ENCODE results near the gene F11.
"Not testable (repeated sequence)": the region's sequence is repeated elsewhere in the genome, so short reads cannot be mapped to it uniquely, and the experiment has no call there.

F11 gene

DNA sequence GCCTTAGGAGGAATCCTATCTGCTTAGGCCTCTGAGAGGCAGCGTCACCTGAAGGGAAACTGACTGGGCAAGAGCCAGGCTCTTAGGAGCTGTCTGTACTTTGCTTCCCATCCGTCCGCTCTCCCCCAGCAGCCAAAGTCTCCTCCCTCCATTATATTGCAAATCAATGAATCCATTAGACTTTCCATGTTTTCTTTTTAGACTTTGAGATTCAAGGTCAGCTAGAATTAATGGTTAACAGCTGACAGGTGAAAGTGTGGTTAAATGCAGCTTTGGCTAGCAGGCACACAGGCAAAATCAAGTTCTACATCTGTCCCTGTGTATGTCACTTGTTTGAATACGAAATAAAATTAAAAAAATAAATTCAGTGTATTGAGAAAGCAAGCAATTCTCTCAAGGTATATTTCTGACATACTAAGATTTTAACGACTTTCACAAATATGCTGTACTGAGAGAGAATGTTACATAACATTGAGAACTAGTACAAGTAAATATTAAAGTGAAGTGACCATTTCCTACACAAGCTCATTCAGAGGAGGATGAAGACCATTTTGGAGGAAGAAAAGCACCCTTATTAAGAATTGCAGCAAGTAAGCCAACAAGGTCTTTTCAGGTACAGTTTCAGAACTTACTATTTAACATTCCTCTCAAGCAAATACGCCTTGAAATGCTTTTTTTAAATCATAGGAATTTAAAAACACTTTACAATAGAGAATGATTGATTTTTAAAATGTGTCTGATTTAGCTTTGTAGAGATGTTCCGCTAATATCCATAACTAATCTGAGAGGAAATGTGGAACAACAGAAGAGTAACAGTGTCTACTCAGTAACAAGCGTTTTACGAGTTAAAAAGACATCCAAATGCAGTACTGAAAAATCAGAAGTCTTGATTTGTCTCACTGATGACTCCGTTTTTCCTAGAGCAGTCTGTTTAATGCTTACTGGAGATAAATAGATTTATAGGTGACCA is at the start of gene F11:
Gene F11, plus strand, starts transcription at position 507 of the 970 bp plus-strand sequence. CDS start 948 bp downstream, outside the sequence.
- no peak for DNase-seq (ENCODE audit: low read depth)

DNA sequence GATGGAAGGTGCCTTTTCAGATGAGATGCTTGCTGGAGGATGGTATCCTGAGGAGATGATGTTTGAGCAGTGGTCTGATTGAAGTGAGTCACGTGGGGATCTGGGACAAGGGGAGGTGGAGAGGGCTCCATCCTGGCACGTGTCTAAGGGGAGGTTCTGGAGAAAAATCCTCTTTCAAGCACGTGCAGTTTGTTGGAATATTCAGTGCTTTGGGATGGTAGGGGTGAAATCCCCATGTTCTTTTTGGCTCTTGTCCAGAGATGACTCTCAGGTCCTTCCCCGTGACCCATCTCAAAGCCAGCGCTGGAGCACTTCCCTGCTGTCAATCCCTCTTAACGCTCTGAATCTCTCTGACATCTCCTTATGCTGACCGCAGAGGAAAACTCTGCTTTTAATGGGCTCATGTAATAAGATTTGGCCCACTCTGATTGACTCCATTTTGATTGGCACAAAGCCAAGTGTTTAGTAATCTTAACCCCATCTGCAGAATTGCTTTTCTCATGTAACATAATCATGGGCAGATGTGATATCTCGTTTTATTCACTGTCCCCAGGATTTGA is 49.4 kb upstream of the F11 start:
- DNase-seq (ENCODE audit: low read depth), result peak; percentile 4

DNA sequence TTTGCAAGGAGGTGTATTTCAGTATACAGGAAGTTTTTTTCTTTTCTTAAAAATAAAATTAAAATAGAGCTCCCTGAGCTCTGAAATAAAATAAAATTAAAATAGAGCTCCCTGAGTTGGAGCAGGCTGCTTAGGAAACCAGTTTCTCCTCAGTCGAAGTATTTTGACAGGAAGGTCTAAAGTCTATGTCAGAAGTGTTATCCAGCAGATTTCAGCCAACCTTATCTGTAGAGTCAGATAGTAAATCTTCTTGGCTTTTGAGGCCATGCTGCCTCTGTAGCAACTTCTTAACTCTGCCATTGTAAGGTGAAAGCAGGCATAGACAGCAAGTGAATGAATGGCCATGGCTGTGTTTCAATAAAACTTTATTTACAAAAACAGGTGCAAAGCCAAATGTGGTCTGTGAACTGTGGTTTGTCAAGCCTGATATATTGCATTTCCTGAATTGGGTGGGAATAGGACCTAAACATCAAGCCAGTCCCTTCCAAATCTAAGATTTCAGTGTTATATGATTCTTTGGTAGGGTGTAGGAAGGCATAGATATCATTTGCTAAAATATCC is 48.2 kb upstream of the F11 start:
- no peak for DNase-seq (ENCODE audit: low read depth)

DNA sequence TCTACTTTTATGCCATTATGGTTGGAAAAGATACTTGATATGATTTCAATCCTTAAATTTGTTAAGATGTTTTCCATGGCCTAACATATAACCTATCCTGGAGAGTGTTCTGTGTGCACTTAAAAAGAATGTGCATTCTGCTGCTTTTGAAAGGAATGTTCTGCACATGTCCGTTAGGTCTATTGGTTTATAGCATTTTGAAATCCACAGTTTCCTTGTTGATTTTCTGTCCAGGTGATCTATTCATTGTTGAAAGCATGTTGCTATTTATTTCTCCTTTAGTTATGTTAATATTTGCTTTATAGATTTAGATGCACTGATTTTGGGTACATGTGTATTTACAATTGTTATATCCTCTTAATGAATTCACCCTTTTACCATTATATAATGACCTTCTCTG is 44.4 kb upstream of the F11 start:
- no peak for DNase-seq (ENCODE audit: low read depth)

DNA sequence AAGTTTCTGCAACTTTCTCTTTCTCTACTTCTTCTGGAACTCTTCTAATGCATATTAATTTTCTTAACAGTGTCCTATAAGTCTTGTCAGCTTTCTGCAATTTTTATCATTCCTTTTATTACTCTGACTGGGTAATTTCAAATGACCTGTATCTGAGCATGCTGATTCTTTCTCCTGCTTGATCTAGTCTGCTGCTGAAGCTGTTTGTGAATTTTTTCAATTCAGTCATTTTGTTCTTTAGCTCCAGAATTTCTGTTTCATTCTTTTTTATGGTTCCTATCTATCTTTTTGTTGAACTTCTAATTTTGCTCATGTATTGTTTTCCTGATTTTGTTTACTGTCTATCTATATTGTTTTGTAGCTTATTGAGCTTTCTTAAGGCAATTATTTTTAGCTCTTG is 40.1 kb upstream of the F11 start:
- DNase-seq (ENCODE audit: low read depth), result no peak

DNA sequence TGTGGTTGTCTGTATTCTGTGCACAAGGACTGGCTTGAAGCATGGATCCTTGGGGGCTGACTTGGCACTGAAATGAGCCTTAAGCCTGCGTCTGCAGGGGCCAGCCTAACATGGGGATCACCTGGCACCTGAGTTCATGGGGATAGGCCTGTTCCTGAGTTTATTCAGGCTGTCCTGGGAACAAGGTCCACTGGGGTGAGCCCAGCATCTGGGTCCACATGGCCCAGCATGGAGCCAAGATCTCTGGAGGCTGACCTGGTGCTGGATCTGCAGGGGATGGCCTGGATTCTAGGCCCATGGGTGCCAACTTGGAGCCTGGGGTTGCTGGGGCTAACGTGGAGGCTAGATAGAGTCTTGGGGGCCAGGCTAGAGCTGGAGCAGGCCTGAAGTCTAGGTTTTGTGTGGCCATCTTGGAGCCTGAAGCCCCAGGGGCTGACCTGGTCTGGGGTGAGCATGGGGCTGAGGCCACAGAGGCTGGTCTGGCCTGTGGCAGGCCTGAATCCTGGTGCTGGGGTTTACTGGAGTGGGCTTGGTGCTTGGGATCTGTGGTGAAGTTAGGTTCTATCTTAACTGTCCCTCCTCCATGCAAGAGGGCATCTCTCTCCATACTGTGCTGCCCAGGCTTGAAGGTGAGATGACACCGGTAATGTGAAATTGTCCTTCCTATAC is 39.3 kb upstream of the F11 start:
- no peak for DNase-seq (ENCODE audit: low read depth)

DNA sequence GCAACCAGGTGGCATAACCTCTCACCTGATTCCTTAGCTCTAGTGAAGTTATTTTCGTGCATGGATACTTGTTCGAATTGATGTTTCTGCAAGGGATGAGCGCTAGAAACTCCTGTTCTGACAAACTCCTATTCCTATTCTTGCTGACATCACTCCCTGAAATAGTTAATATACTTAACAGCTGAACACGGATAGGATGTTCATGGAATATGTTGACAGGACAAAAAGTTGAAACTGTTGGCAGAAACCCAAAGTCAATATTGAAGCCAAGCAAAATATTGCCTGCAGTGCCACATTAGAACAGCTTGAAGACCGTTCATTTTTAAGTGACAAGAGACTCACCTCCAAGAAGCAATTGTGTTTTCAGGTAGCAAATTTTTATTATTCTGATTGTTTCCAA is 38.8 kb upstream of the F11 start, which contains the start of gene KLKB1:
Gene KLKB1, plus strand, starts transcription at position 287 of the 400 bp plus-strand sequence. CDS start 689 bp downstream, outside the sequence.
- DNase-seq (ENCODE audit: low read depth), result no peak

DNA sequence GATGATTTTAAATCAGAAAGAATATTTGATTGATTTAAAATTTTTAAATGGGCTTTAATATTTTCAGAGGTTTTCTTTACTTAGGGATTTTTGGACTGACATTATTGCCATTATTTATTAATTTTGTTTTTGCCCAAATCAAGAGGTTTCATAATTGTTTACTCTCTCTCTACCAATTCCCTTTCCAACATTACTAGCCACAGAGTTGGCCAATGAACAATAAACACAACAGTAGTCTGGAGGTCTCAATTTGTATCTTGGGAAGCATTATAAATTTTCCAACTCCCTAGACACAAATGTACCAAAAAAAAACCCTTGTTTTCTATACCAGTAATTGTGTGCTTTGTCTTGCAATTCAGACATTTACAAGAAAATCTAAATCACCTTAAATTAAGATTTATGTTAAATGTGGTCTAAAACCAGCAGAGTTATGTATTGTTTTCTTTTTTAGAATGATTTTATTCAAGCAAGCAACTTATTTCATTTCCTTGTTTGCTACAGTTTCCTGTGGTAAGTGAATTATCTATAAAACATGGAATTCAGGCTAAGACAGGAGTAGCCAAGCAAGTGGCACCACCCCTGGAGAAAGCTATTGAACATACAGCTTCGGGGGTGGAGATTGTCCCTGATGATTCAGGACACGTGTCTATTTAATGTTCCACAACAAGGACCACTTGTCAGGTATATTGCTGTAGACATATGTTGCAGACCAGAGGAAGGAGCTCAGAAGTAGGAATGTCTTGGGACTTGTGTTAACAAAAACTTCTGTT is 38.1 kb upstream of the F11 start:
- DNase-seq (ENCODE audit: low read depth), result no peak

DNA sequence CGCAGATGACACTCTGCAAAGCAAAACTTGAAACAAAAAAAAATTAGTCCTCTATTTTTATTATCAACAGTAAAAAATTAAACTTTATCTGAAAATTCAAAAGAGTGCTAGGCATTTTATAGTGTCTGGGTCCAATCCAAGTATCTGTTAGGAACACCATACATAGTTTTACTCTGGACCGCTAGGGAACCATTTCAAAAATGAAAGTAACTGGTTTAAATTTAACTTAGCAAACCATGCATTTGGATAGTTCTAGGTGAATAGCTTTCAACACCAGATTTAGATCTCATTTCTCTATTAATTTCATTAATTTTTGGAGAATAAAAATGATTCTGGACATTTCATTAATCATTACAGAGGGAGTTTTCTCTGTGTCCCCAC is 37.5 kb upstream of the F11 start:
- no peak for DNase-seq (ENCODE audit: low read depth)

DNA sequence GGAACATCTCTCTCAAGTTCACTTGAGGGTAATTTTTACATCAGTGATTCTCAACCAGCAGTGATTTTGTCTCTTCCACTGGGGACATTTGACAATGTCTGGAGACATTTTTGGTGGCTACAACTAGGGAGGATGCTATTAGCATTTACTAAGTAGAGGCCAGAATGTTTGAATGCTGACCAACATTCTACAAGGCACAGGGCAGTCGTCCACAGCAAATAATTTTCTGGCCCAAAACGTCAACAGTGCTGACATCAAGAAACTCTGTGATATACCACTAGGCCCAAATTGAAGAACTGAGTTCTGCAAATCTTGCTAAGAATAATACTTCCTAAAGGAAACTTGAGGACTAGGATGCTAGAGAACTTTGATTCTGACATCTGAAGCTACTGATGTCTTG is 31.6 kb upstream of the F11 start:
- DNase-seq (ENCODE audit: low read depth), result no peak

DNA sequence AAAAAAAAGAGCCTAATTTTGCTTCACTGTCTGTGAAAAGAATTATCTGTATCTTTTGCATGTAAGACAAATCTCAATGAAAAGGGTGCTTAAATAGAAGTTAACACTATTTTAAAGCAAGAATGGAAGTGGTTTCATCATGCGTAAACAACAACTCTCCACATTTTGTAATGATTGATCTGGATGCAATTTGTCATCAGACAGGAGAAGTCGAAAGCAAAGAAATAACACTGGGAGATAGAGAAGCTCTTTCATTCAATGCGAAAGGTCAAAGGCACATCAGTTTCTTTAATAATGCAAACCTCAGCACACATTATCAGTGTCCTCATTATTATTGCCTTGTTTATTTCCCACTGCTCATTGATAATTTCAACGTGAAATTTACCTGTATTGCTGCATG is 29.9 kb upstream of the F11 start:
- no peak for DNase-seq (ENCODE audit: low read depth)

DNA sequence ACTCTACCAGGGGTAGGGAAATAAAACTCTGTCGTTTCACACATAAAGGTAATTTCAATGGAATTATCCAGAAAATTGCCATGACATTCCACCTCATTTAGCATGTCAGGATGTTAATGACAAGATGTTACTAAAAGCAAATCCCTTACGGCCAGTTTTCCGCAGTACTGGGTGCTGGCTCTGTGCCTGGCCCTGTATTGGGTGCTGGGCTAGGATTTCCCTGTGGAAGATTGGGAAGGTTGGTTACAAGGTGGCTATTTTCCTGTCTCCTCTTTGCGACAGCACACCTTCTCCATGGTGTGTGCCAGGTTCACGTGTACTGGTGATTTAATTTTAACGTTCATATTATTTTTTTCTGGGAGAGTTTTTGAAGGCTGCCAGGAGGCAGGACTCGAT is 25.5 kb upstream of the F11 start:
- no peak for DNase-seq (ENCODE audit: low read depth)

DNA sequence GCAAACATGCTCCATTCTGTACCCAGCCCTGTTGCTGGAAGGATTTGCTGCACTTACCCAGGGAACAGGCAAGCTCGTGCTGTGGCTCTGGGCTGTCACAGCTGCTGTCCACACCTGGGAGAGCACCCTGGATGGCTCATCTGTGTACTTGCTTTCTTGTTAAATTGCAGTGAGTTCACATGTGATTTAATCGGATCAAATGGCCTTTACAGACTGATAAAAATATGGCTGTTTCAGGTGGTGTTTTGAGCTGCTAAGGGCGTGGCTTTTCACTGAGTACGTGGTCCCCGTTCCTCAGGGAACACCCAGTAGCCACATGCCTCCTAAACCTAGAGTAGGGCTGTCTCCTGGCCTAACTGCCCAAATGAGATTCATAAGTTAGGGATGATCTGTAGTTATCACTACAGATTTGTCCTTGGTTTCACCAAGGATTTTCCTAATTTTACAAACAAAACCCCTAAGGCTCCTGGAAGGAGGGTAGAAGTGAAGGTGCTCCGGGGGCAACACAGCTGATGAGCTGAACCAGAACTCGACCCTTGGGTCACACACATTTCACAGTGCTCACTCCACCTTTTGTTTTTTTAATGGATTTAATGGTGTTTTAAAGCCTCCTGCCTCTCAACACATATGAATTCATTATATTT is 25.0 kb upstream of the F11 start:
- no peak for DNase-seq (ENCODE audit: low read depth)

DNA sequence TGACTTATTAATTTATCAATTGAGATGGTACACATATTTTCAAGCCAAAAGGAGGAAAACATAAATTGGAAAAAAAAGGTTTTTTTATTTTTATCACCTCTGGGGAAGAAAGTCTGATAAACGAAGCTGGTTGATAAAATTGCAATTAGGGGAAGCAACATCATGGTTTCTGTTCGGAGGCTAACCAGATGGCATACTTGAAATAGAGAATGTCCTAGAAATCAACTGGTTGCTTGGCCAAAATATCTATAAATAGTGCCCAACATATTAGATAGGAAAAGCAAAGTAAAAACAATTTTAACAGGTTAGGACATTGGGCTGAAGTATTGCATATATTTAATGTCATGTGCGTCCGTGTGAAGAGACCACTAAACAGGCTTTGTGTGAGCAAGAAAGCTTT is 24.4 kb upstream of the F11 start:
- no peak for DNase-seq (ENCODE audit: low read depth)

DNA sequence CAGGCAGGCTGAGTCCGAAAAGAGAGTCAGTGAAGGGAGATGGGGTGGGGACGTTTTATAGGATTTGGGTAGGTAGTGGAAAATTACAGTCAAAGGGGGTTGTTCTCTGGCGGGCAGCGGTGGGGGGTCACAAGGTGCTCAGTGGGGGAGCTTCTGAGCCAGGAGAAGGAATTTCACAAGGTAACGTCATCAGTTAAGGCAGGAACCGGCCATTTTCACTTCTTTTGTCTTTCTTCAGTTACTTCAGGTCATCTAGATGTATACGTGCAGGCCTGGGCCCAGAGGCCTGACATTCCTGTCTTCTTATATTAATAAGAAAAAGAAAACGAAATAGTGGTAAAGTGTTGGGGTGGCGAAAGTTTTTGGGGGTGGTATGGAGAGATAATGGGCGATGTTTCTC is 24.0 kb upstream of the F11 start:
- not testable (repeated sequence) for DNase-seq (ENCODE audit: low read depth)

DNA sequence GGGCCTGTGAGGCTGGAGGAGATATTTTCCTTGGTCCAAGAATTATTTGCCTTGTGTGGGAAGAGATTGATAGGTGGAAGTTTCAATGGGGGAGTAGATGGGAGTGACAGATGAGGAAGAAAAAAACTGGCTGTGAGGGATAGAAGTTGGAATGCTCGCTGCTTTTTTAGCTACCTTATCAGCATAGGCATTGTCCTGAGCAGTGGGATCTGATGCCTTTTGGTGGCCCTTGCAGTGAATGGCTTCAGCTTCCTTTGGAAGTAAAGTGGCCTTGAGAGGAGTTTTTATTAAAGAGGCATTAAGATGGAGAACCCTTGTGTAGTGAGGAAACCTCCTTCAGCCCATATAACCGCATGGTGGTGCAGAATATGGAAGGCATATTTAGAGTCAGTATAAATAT is 22.7 kb upstream of the F11 start:
- DNase-seq (ENCODE audit: low read depth), result no peak

DNA sequence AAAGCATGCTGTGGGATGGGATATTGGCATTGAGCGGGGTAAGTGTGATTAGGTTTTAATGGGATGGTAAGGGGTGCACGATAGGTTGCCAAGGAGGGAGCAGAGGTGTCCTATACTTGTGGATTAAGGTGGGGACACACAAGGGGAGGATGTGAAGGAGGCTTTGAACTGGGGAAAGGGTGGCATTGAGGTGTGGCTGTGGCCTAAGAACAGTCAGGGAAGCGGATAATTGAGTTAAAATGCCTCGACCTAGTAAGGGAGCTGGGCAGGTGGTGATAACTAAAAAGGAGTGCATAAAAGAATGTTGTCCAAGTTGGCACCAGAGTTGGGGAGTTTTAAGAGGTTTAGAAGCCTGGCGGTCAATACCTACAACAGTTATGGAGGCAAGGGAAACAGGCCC is 21.2 kb upstream of the F11 start:
- DNase-seq (ENCODE audit: low read depth), result no peak

DNA sequence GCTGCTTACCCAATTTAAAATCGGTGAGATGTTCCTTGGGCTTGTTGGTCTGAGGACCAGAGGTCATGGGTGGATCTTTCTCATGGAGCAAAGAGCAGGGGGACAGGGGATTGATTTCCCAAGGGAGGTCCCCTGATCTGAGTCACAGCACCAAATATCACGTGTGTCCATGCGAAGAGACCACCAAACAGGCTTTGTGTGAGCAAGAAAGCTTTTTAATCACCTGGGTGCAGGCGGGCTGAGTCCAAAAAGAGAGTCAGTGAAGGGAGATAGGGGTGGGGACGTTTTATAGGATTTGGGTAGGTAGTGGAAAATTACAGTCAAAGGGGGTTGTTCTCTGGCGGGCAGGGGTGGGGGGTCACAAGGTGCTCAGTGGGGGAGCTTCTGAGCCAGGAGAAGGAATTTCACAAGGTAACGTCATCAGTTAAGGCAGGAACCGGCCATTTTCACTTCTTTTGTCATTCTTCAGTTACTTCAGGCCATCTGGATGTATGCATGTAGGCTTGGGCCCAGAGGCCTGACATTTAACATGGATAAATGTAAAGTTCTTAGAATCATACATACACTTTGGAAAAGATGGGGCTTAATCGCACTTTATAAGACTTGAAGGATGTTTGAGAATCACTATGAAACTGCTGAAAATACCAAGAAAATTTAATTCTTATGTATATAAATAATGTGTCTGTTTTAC is 18.8 kb upstream of the F11 start:
- not testable (repeated sequence) for DNase-seq (ENCODE audit: low read depth)

DNA sequence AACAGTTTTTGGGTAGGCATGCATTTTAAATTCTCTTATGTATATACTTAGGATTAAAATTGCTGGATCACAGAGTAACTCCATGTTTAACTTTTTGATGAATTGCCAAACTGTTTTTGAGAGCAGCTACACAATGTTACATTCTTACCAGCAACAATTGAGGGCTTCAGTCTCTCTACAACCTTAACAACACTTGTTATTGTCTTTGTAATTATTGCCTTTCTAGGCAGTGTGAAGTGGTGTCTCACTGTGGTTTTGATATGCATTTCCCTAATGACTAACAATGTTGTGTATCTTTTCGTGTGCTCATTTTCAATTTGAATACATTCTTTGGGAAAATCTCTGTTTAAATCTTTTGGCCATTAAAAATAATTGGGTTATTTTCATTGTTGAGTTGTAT is 17.3 kb upstream of the F11 start:
- DNase-seq (ENCODE audit: low read depth), result no peak

Measured in EH (cell line).